ENCODE measurements around the gene TMEM203.

DNA sequence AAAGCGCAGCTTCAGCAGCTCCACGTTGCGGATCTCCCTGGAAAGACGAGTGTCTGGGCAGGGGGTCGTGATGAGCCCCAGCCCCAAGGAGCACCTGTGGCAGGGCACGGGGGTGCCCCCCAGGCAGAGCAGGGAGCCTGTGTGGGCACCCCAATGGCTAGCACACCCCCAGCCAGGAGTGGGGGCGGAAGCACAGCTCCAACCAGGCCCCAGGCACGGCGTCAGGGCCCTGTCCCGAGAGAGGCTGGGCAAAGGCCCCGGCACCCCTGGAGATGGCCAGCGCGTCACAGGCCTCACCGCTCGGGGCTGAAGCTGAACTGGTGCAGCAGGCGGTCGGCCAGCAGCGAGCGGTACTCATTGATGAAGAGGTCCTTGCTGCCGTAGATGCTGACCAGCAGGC is 25.0 kb downstream of the TMEM203 start:
- TF ChIP-seq, protein P1, sequence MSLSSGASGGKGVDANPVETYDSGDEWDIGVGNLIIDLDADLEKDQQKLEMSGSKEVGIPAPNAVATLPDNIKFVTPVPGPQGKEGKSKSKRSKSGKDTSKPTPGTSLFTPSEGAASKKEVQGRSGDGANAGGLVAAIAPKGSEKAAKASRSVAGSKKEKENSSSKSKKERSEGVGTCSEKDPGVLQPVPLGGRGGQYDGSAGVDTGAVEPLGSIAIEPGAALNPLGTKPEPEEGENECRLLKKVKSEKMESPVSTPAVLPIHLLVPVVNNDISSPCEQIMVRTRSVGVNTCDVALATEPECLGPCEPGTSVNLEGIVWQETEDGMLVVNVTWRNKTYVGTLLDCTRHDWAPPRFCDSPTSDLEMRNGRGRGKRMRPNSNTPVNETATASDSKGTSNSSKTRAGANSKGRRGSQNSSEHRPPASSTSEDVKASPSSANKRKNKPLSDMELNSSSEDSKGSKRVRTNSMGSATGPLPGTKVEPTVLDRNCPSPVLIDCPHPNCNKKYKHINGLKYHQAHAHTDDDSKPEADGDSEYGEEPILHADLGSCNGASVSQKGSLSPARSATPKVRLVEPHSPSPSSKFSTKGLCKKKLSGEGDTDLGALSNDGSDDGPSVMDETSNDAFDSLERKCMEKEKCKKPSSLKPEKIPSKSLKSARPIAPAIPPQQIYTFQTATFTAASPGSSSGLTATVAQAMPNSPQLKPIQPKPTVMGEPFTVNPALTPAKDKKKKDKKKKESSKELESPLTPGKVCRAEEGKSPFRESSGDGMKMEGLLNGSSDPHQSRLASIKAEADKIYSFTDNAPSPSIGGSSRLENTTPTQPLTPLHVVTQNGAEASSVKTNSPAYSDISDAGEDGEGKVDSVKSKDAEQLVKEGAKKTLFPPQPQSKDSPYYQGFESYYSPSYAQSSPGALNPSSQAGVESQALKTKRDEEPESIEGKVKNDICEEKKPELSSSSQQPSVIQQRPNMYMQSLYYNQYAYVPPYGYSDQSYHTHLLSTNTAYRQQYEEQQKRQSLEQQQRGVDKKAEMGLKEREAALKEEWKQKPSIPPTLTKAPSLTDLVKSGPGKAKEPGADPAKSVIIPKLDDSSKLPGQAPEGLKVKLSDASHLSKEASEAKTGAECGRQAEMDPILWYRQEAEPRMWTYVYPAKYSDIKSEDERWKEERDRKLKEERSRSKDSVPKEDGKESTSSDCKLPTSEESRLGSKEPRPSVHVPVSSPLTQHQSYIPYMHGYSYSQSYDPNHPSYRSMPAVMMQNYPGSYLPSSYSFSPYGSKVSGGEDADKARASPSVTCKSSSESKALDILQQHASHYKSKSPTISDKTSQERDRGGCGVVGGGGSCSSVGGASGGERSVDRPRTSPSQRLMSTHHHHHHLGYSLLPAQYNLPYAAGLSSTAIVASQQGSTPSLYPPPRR (CRISPR knock-in tag; IDR thresholded peaks at IDR 0.05; ENCODE audit: borderline replicate concordance), result no peak
- TF ChIP-seq ZNF24 (IDR thresholded peaks at IDR 0.05) (no peak), SP5 (CRISPR knock-in tag; IDR thresholded peaks at IDR 0.05; ENCODE audit: borderline replicate concordance, low read depth) (no peak), NFIC (IDR thresholded peaks at IDR 0.05; ENCODE audit: low read length) (no peak), ZNF44 (CRISPR knock-in tag; IDR thresholded peaks at IDR 0.05) (no peak), ZZZ3 (CRISPR knock-in tag; IDR thresholded peaks at IDR 0.05; ENCODE audit: borderline replicate concordance) (no peak)
- TF ChIP-seq, protein P2, sequence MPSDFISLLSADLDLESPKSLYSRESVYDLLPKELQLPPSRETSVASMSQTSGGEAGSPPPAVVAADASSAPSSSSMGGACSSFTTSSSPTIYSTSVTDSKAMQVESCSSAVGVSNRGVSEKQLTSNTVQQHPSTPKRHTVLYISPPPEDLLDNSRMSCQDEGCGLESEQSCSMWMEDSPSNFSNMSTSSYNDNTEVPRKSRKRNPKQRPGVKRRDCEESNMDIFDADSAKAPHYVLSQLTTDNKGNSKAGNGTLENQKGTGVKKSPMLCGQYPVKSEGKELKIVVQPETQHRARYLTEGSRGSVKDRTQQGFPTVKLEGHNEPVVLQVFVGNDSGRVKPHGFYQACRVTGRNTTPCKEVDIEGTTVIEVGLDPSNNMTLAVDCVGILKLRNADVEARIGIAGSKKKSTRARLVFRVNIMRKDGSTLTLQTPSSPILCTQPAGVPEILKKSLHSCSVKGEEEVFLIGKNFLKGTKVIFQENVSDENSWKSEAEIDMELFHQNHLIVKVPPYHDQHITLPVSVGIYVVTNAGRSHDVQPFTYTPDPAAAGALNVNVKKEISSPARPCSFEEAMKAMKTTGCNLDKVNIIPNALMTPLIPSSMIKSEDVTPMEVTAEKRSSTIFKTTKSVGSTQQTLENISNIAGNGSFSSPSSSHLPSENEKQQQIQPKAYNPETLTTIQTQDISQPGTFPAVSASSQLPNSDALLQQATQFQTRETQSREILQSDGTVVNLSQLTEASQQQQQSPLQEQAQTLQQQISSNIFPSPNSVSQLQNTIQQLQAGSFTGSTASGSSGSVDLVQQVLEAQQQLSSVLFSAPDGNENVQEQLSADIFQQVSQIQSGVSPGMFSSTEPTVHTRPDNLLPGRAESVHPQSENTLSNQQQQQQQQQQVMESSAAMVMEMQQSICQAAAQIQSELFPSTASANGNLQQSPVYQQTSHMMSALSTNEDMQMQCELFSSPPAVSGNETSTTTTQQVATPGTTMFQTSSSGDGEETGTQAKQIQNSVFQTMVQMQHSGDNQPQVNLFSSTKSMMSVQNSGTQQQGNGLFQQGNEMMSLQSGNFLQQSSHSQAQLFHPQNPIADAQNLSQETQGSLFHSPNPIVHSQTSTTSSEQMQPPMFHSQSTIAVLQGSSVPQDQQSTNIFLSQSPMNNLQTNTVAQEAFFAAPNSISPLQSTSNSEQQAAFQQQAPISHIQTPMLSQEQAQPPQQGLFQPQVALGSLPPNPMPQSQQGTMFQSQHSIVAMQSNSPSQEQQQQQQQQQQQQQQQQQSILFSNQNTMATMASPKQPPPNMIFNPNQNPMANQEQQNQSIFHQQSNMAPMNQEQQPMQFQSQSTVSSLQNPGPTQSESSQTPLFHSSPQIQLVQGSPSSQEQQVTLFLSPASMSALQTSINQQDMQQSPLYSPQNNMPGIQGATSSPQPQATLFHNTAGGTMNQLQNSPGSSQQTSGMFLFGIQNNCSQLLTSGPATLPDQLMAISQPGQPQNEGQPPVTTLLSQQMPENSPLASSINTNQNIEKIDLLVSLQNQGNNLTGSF (CRISPR knock-in tag; IDR thresholded peaks at IDR 0.05), result no peak
- TF ChIP-seq, protein P3, sequence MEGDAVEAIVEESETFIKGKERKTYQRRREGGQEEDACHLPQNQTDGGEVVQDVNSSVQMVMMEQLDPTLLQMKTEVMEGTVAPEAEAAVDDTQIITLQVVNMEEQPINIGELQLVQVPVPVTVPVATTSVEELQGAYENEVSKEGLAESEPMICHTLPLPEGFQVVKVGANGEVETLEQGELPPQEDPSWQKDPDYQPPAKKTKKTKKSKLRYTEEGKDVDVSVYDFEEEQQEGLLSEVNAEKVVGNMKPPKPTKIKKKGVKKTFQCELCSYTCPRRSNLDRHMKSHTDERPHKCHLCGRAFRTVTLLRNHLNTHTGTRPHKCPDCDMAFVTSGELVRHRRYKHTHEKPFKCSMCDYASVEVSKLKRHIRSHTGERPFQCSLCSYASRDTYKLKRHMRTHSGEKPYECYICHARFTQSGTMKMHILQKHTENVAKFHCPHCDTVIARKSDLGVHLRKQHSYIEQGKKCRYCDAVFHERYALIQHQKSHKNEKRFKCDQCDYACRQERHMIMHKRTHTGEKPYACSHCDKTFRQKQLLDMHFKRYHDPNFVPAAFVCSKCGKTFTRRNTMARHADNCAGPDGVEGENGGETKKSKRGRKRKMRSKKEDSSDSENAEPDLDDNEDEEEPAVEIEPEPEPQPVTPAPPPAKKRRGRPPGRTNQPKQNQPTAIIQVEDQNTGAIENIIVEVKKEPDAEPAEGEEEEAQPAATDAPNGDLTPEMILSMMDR (CRISPR knock-in tag; IDR thresholded peaks at IDR 0.05), result no peak
